Anterior cingulate cortex (tissue), 58 donors: ENCODE measurements around the gene FERMT3.
"Not testable (repeated sequence)": the region's sequence is repeated elsewhere in the genome, so short reads cannot be mapped to it uniquely, and the experiment has no call there.

Experiments
- DNase-seq, 58 donors: peaks; one replicate each; lab custom pipeline; 2025; lab: John Stamatoyannopoulos, UW

FERMT3 gene

DNA sequence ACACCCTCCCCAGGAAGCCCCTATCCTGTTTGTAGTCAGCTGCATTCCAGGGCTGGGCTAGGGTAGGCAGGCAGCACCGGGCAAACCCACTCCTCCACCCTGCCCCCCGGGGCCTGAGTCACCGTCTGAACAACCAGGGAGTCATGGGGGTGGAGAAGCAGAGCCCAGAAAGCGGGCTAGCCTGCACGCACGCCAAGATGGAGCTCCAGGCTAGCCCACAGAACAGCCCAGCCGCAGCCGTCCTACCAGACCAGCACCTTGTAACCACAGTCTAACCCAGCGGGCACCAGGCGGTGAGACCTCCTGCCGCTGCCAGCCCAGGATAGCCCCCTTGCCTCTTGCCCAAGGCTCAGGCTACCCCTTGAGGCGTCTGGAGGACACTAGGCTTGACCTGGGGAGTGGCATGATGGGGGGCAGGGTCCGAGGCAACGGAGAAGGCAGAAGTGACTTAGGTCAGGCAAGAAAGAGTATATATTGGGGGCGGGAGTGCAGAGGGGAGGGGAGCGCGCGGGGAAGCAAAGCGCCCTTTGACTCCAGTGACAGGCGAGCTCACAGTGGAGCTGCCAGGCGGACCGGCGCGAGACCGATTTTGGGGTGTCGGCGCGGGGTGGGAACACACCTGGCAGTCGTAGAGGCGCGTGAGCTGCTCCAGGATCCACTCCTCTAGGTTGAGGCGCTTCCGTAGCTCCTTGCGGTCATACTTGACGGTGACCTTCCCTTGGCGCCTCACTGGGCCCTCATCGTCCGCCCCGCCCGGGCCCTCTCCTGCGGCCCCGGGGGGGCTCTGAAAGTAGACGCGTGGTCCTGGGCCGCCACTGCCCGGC is 39.5 kb downstream of the FERMT3 start:
- DNase-seq, result peak in 23 of 58 donors; percentile 16 to 55 (median 36)

DNA sequence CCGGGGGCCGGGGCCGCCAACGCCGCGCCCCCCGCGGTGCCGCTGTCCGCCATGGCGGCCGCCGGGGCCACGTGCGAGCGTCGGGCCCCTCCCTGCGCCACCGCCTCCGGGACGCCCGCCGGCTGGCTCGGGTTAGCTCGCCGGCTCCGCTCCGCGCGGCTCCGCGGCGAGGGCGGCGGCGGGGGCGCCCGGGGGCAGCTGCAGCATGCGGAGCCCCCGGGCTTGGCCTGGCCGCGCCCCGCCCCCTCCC is 40.0 kb downstream of the FERMT3 start:
- not testable (repeated sequence) for DNase-seq

DNA sequence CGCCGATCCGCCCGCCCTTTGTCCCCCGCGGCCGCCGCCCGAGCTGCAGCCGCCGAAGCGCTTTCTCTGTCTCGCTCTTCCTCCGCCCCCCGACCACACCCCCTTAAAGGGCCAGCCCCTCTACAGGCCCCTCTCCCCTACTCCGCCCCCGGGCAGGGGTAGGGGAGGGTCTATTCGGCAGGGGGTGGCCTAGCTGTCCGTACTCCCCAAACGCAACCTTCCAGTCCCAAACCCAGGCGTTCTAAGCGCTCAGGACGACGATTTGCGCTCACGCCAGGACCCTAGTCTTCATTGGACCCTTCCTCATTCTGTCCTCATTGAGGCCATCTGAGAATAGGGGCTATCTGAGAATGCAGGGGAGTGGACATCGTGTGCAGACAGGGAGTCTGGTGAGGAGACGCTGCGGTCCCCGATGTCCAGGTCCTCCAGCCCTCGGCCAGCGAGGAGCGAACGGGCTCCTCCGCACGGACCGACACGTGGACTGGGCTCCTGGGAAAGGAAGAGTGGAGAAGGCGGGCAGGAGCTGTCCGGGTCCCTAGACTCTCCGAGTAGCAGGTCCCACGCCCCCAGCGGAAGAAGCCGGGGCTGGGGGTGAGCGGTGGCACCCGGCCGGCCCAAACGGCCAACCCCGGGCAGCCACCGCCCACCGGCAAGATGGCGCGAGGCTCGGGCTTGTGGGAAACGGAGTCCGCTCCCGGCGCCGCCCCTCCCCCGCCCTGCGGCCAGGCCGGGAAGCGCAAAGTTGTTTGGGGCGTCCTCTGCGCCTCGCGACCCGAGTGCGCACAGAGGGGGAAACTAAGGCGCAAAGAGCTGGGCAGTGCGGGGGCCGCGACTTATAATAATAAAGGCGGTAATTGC is 40.6 kb downstream of the FERMT3 start, which contains the start of gene PPP1R14B:
PPP1R14B (minus strand) TSS at position 73 of the 858 bp plus-strand sequence. CDS start 270 bp downstream, outside the sequence.
- DNase-seq, result peak in 57 of 58 donors; percentile 37 to 90 (median 78)

DNA sequence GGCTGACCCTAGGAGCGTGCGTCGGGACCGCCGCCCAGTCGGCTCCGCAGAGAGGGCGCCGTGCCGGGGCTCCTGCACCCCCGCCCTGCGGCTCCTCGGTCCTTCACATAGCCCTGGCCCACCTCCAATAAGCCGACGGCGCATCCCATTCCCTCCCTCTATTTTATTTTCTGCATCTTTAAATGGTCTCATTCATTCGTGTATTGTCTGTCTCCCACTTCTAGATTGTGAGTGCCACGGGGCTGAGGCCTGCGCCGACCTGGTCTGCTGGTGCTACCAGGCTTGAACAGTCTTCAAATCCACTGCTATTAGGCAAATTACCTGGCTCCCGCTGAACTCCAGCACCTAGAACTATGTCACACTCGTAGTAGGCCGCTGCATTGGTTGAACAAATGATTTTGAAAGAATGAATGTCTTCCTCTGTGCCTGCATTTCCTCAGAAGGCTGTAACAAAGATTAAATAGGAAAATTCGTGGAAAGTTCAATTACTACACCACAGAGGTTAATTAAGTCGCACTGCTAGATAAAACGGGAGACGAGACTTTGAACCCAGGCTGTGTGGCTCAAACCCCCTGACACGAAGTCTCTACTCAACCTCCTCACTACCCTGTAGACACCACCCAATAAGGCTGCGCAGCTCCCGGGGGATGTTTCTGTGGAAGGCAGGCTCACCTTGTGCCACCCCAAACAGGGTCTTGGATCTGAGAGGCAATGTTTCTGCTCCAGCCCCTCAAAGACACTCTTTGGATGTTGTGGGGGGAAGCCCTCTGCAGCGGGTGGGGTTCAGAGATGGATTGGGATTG is 41.4 kb downstream of the FERMT3 start:
- DNase-seq, result peak in 1 of 58 donors; percentile 76

DNA sequence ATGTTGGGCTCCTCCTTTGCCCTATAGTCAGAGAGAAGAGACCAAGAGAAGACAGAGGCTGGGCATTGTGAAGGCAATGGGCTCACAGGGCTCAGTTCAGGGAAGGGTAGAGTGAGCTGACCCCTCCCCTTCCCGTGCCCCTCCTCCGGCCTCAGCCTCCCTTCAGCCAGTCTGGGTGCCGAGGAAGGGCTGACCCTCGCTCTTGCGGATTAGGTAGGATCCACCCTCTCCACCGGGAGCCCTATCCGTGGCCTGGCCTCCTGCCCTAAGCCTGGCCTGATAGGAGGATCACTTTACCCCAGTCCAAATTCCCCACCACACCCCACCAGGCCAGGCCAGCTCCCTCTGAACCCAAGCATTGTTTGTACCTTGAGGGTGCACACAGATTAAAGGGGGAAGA is 42.1 kb downstream of the FERMT3 start:
- no peak for DNase-seq

DNA sequence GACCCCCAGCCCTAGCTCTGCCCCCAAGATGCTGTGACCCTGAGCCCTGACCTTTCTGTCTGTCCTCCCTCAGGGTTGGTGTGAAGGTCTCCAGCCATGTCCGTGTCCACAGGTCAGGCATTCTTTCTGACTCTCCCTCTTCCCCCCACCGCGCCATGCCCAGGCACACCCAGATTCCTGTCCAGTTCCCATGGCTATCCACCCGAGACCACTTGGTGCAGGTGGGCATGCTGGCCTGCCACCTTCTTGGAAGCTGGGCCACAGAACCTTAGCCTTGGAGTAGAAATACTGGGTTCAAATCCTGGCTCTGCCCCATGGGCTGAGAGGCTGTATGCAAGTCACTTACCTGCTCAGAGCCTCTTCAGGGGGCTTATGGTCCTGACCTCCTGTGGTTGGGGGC is 42.5 kb downstream of the FERMT3 start:
- DNase-seq, result no peak

DNA sequence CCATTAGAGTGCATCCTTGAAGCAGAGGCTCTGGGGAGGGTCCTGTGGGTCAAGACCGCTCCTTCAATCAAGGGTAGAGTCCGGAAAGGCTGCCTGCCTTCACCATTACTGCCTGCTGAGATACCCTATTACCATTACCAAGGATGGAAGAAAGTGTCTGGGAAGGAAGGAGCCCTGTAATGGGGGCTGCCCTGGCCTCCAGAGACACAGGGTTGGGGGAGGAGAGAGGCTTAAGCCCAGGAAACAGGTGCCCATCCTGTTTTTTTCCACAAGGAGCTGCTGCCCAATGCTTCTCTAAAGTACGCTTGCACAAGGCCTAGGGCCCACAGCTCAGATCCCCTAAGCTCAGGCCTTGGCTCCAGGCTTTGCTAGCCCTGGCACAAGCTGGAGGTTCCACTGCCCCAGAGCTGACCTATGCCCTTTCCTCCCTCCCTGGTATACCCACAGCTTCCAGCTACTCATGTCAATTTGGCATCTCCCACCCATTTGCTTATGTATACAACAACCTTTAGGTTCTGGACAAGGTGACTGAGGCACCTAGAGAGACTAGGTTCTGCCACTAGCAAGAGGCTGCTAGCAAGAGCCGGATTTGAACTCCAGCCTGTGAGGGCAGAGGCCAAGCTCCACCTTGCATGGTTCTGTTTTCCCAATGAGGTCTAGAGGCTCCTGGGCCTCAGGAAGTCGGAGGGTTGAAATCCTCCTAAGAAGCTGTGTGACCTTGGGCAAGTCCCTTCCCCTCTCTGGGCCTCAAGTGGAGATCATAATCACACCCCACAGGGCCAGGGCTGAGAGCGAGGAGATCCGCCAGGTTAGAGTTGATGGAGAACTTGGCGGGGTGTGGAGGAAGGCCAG is 43.3 kb downstream of the FERMT3 start:
- no peak for DNase-seq

DNA sequence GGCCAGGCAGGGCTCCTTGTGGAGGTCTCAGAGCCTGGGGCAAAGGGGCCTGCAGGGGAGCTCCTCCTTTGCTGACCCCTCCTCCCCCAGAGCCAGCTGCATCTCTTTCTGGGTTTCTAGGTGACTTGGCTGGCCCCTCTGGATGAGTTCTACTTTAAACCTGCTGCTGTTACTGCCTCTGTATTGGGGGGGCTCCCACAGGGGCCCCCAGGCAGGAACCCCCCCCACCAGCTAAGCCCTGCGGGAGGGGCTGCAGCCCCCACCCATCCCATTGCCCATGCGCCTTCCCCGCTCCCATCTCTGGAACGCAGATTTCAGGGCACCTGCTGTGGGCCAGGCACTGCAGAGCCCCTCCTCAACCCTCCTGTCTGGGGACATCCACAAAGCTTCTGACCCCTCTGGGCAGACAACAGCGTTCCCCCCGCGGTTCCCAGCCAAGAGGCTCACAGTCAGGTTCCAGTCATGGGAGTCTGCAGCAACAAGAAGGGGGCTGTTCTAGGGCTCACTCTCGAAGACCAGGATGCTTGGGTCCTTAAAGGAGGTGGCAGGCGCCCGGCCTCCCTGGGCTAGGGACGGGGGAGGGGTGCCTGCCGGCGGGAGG is 44.0 kb downstream of the FERMT3 start:
- DNase-seq, result no peak

DNA sequence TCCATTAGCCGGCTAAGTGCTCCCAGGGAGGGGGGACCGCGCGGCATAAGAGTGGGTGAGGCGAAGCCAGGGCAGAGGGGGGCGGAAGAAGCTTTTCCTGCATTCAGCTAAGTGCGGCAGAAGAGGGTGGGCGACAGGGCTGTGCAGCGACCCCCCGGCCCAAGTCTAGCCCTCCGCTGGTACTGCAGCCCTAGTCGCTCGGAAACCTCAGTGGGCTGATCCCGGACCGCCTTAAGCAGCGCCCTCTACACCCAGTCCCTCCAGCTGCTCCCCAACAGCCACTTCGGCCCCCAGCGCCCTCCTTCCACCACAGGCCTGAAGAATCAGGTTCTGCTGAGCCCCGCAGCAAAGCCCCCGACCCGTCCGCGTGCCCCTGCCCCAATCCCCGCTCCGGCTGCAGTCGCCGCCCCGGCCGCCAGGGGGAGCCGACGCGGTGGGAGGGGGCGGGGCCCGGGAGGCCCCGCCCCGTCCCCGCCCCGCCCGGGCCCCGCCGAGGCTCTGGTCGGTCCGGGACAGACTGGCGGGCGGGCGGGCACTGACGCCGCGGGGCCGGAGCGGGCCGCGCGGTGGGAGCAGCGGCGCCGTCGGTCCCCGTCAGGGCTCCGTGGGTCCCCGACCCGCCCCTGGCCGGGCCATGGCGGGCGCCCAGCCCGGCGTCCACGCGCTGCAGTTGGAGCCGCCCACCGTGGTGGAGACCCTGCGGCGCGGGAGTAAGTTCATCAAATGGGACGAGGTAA is 44.7 kb downstream of the FERMT3 start, which contains the start of gene PLCB3:
PLCB3 (plus strand) TSS at position 515 of the 737 bp plus-strand sequence; CDS start at position 635, 120 bp downstream.
- DNase-seq, result peak in 29 of 58 donors; percentile 17 to 66 (median 38)

DNA sequence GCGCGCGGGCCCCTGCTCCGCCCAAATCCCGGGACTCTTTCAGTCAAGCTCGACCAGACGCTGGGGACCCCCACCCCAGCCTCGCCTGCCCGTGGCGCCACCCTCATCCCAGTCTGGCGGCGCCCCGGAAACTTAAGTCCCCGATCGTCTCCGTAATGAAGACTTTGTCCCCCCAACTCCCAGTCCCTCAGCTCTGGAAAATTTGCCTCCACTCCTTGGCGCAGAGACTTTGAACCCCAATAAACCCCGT is 45.2 kb downstream of the FERMT3 start:
- no peak for DNase-seq

DNA sequence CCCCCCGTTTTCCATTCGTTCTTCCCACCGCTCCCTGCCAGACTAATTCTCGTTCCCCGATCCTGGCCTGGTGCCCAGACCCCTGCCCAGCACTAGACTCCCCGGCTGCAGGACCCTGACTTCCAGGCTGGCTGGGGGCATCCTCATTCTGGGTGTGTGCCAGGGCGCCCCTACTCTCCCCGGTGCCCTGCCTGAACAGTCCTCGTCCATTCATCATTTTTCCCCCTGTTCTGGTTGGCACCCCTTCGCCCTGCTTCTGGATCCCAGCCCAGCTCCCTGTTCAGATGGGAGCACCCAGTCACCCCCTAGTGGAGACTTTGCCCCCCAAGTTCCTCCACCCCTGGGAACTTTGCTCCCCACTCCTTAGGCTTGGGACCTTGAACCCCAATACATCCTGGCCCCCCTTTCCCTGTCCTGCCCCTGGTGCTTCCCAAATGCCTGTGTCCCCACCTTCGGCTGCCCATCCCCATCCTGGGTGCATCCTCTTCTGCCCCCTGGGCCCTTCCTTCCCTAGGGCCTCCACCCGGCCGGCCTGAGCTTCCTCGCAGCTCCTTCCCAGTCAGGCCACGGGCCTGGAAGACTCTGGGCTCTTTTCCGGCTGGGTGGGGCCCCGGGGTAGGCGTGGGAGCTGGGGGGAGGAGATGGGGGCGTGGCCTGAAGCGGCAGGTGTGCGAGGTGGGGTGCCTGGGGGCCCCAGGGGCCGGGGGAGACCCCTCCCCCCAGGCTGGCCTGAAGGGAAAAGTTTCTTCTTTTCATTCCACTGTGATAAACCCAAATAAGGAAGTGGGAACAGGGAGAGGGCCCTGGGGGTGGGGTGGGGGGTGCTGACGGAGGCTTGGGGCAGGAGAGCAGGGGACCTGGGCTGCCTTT is 45.7 kb downstream of the FERMT3 start:
- DNase-seq, result peak in 3 of 58 donors; percentile 9 to 41 (median 21)

DNA sequence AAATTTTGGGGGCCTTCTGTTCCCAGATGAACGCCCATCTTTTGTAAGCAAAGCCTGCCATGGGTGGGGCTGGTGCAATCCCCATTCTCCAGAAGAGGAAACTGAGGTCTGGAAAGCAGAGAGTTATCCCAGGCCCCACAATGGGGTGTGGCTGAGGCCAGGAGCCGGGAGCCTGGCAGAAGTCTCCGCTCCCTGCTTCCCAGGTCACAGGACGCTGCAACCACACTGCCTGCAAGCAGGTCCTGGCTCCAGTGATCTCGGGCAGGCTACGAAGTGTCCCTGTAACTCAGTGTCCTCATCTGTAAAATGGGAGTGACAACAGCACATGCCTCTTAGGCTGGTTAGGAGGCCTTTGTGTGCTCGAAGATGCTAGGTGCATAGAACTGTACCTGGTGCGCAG is 46.5 kb downstream of the FERMT3 start:
- DNase-seq, result no peak

DNA sequence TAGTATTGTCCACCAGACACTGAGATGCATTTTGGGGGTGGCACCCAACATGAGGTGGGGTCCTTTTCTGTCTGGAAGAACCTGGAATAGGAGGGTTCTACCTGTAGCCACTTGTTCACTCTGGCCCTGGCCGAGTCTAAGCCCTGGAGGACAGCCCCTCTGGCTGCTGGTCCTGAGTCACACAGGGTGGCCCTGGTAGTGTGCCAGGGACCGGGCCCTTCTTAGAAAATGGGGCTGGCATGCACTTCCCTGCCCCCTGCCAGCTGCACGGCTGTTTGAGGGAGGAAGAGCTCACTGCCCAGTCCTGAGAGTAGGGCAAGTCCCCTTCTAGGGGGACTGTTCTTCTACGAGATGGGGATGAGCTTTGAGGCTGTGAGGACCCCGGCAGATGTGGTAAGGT is 47.0 kb downstream of the FERMT3 start:
- peak in 41 of 58 donors; percentile 17 to 82 (median 44) for DNase-seq

DNA sequence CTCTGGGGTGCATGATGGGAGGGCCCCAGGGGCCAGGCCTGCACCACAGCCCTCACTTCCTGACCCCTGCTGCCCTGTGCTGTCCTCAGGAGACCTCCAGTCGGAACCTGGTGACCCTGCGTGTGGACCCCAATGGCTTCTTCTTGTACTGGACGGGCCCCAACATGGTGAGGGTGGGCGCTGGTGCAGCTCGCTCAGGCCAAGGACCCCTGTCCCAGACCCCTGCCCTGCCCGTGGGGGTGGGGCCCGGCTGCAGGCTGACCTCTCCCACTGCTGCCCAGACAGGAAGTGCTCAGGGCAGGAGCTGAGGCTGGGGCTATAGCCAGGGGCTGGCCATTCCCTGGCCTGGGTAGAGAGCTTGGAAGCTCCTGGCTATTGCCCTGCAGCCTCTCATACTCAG is 47.8 kb downstream of the FERMT3 start:
- DNase-seq, result no peak

DNA sequence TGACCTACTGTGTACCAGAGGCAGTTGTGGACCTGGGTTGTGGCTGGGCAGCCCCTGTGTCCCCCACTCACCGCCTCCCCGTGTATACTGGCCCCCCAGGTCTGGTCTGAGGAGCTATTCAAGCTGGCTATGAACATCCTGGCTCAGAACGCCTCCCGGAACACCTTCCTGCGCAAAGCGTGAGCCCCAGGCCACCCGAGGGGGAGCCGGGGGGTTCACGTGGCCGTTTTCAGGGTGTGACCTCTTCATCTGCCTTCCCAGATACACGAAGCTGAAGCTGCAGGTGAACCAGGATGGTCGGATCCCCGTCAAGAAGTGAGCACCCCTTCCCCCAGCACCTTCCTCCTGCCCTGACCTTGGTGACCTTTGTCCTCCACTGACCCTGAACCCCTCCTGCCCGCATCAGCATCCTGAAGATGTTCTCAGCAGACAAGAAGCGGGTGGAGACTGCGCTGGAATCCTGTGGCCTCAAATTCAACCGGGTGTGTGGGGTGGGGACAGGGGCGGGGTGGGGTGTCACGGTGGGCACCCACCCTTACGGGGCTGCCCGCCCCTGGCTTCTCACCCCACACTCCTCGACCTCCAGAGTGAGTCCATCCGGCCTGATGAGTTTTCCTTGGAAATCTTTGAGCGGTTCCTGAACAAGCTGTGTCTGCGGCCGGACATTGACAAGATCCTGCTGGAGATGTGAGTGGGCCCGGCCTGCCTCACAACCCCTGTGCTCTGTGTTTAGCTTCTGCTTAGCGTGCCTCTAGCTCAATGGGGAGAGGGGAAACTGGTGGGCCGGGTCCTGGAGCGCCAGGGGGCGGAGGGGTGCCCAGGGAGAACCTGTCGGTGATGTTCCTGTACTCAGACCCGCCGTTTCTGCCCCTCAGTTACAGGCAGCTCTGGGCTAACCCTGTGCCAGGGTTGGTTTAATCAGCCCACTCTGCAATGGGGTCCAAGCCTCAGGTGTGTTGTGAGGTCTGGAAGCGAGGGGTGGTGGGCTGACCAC is 48.9 kb downstream of the FERMT3 start:
- no peak for DNase-seq

DNA sequence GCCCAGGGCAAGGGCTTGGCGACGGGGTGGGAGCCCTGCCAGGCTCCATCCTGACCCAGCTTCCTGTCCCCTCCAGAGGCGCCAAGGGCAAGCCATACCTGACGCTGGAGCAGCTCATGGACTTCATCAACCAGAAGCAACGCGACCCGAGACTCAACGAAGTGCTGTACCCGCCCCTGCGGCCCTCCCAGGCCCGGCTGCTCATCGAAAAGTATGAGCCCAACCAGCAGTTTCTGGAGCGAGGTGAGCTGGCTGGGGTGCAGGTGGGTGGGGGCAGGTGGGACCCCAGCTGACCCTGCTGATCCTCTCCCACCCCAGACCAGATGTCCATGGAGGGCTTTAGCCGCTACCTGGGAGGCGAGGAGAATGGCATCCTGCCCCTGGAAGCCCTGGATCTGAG is 49.8 kb downstream of the FERMT3 start:
- no peak for DNase-seq

DNA sequence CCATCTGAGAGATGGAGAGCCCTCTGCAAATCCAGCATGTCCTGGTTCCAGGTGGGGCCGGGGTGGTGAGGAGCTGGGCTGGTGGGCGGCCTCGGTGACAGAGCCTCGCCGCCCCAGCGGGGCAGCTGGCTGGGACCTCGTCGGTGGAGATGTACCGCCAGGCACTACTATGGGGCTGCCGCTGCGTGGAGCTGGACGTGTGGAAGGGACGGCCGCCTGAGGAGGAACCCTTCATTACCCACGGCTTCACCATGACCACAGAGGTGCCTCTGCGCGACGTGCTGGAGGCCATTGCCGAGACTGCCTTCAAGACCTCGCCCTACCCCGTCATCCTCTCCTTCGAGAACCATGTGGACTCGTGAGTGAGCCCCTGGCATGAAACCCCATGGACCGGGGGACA is 51.8 kb downstream of the FERMT3 start:
- DNase-seq, result no peak
